Left kidney (tissue), 2 donors: ENCODE measurements around the gene TMEM165. TPM values are rescaled to one million over a fixed set of nuclear protein-coding genes. Genes with fewer than 3 reads are reported as not detected.

Source experiments
- DNase-seq: peaks from one replicate; pipeline ENCODE4 v3.0.0-alpha.2; 2013
- polyA plus RNA-seq: library from polyadenylated mRNA; unstranded; fragments of 120-200 nt; gene quantifications from one replicate; pipeline ENCODE4 v1.2.1, GENCODE V29; 2013; ENCODE audit not compliant: insufficient read length

TMEM165 gene
- polyA plus RNA-seq, 1 donor = 101 TPM

DNA sequence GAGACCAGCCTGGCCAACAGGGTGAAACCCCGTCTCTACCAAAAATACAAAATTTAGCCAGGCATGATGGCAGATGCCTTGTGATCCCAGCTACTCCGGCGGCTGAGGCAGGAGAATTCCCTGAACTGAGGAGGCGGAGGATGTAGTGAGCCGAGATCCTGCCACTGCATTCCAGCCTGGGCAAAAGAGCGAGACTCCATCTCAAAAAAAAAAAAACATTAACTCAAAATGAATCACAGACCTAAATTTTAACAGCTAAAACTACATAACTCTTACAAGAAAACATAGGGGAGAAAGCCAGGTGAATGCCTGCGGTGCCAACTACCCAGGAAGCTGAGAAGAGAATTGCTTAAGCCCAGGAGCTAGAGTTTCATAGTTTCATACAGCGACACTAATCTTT is 54.8 kb downstream of the TMEM165 start:
- DNase-seq = no peak

DNA sequence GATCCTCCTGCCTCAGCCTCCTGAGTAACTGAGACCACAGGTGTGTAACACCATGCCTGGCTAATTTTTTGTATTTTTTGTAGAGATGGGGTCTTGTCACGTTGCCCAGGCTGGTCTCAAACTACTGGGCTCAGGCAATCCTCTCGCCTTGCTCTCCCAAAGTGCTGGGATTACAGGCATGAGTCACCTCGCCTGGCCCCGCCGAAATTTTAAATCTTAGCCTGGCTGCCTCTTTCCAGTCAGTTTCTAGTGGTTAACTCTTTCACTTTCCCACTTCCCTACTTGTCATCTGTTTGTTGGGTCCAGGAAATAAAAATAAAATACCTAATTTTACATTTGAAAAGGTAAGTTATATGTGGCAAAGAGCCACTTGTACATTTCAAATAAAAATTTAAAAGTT is 62.4 kb downstream of the TMEM165 start:
- no peak for DNase-seq

DNA sequence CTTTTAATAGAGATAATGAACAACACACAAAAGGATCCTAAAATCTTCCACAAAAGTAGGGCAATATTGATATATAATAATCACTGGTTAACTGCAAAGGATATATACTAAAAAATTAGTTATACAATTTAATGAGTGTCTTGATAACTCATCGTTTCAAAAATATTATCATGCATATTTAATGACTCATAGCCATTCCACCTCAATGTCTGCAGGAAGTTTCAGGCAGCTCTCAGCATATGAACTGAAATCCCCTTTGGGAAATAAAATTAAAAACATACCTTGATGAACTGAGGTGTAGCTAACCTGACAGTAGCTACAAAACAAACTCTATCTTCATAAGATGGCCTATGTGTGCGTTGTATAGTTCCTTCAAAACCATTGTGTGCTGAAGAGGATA is 62.9 kb downstream of the TMEM165 start:
- DNase-seq = no peak

DNA sequence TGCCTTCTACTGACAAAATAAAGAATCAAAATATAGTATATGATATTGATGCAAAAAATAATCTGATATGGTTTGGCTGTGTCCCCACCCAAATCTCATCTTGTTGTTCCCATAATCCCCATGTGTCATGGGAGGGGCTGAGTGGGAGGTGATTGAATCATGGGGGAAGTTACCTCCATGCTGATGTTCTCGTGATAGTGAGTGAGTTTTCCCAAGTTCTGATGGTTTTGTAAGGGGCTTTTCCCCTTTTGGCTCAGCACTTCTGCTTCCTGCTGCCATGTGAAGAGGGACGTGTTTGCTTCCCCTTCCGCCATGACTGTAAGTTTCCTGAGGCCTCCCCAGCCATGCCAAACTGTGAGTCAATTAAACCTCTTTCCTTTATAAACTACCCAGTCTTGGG is 70.2 kb downstream of the TMEM165 start:
- no peak for DNase-seq

DNA sequence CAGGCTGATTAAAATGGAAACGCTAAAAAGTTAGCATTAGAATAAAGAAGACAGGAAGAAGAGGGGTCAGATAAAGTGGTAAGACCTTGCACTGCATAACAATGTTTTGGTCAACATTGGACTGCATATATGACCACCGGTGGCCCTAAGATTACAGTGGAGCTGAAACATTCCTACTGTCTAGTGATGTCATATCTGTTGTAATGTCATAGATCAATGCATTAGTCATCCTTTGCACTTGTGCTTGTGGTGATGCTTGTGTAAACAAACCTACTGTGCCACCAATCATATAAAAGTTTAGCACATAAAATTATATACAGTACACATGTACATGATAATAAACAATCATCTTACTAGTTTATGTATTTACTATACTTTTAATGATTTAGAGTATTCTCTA is 73.0 kb downstream of the TMEM165 start:
- DNase-seq = no peak

DNA sequence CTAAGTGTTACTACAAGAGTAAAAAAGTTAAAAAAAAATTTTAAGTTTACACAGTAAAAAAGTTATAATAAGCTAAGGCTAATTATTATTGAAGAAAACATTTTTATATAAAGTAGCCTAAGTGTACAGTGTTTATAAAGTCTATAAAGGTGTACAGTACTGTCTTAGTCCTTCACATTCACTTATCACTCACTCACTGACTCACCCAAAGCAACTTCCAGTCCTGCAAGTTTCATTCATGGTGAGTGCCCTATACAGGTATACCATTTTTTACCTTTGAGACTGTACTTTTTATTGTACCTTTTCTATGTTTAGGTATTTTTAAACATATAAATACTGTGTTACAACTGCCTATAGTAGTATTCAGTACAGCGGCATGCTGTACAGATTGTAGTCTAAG is 74.2 kb downstream of the TMEM165 start:
- DNase-seq = no peak

Other genes with a start within 250 kb of the TMEM165 start
- gene SRD5A3, start 49.7 kb upstream of the TMEM165 start, polyA plus RNA-seq = 18.0 TPM
- 25.4 TPM for gene CLOCK, start 151.0 kb downstream of the TMEM165 start, polyA plus RNA-seq
- not detected for gene PDCL2, start 196.3 kb downstream of the TMEM165 start, polyA plus RNA-seq
- 7.7 TPM for gene NMU, start 240.3 kb downstream of the TMEM165 start, polyA plus RNA-seq